Brain microvascular endothelial cell (primary cell): Measurements from ENCODE around the gene PARD3.

Experiments
- DNase-seq: peaks from one replicate; pipeline ENCODE4 v3.0.0-alpha.2; 2020
- H3K27ac ChIP-seq: fragments of 250-450 bp; sonication (Bioruptor Pico); 2 replicates; pipeline ENCODE4 v1.5.1; 2020; ENCODE audit warnings: mild to moderate bottlenecking, moderate library complexity
- H3K27me3 ChIP-seq: fragments of 250-450 bp; sonication (Bioruptor Pico); replicated peaks from 2 replicates; pipeline ENCODE4 v1.5.1; 2020; ENCODE audit warnings: mild to moderate bottlenecking
- H3K36me3 ChIP-seq: fragments of 250-450 bp; sonication (Bioruptor Pico); replicated peaks from 2 replicates; pipeline ENCODE4 v1.5.1; 2020; ENCODE audit warnings: mild to moderate bottlenecking
- H3K4me3 ChIP-seq: 2 replicates; pipeline ENCODE4 v1.5.1; 2011; ENCODE audit warnings: low read depth, mild to moderate bottlenecking, control low read depth, low read length, moderate library complexity
- in situ Hi-C: cut with HindIII; loops from 2 replicates; pipeline ENCODE4 v1.10.0; 2017; ENCODE audit warnings: low sequenced_read_pairs, low pct_ligation_motif_present
- TF ChIP-seq, protein P1 (sequence below): IDR thresholded peaks from 2 replicates; pipeline ENCODE4 v1.5.1; 2011; ENCODE audit warnings: low read depth, mild to moderate bottlenecking, moderate library complexity, low read length, control low read depth, inconsistent platforms; ENCODE audit errors: missing control alignments

The PARD3 gene

GRCh38 chr10:34547695-34548094, 267.4 kb downstream of the PARD3 start:
- in situ Hi-C loops, result no loop called here
- H3K27ac ChIP-seq, result no peak overlapping the region
- no peaks in the 10 kb centered on the region for H3K27me3 ChIP-seq
- TF ChIP-seq, protein P1, sequence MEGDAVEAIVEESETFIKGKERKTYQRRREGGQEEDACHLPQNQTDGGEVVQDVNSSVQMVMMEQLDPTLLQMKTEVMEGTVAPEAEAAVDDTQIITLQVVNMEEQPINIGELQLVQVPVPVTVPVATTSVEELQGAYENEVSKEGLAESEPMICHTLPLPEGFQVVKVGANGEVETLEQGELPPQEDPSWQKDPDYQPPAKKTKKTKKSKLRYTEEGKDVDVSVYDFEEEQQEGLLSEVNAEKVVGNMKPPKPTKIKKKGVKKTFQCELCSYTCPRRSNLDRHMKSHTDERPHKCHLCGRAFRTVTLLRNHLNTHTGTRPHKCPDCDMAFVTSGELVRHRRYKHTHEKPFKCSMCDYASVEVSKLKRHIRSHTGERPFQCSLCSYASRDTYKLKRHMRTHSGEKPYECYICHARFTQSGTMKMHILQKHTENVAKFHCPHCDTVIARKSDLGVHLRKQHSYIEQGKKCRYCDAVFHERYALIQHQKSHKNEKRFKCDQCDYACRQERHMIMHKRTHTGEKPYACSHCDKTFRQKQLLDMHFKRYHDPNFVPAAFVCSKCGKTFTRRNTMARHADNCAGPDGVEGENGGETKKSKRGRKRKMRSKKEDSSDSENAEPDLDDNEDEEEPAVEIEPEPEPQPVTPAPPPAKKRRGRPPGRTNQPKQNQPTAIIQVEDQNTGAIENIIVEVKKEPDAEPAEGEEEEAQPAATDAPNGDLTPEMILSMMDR, result no peak
- no peak for DNase-seq
- H3K36me3 ChIP-seq, result no peaks in the 10 kb centered on the region
- no peak overlapping the region for H3K4me3 ChIP-seq

DNA sequence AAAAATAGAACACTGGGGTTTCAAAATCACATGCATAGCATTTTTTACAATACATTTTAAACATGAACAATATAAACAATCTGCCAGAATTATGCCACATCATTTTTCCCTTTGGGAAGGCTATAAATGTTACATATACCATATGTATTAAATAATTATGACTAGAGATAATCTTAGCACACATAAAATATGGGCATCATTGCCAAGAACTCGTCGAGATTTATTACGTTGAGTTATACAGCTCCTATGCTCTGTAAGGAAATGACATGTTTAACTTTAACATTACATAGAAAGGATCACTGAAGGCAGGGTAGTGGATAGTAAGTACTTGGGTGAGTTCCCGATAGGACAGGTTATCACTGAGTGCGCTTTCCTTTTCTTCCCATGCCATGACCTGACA, 267.8 kb downstream of the PARD3 start:
- in situ Hi-C loops, result no loop called here
- Histone ChIP-seq H3K36me3 (no peaks in the 10 kb centered on the region), H3K27ac (no peak overlapping the region), H3K27me3 (no peaks in the 10 kb centered on the region), H3K4me3 (no peak overlapping the region)
- TF ChIP-seq, protein P1, result no peak
- no peak for DNase-seq

DNA sequence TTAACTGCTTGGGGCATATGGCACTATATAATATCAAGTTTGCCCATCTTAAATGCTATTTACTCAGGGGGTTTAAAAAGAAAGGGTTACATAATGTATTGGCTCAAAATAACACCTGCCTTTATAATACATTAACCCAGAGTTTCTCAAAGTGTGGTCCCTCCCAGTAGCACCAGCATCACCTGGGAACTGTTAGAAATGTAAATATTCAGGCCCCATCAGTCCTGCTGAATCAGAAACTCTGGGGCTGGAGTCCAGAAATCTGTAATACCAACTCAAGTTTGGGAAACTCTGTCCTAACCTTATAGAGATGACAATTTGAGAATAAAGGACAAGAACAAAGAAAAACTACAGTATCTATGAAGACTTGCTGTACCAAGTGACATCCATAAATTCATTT, 270.7 kb downstream of the PARD3 start:
- DNase-seq, result no peak
- in situ Hi-C loops, result no loop called here
- Histone ChIP-seq H3K36me3 (no peaks in the 10 kb centered on the region), H3K4me3 (no peak overlapping the region), H3K27me3 (no peaks in the 10 kb centered on the region), H3K27ac (no peak overlapping the region)
- TF ChIP-seq, protein P1, result no peak

GRCh38 chr10:34543716-34544115, 271.4 kb downstream of the PARD3 start:
- H3K4me3 ChIP-seq, result no peak overlapping the region
- H3K36me3 ChIP-seq, result no peaks in the 10 kb centered on the region
- H3K27me3 ChIP-seq, result no peaks in the 10 kb centered on the region
- TF ChIP-seq, protein P1, result no peak
- no peak overlapping the region for H3K27ac ChIP-seq
- in situ Hi-C loops, result no loop called here
- no peak for DNase-seq

DNA sequence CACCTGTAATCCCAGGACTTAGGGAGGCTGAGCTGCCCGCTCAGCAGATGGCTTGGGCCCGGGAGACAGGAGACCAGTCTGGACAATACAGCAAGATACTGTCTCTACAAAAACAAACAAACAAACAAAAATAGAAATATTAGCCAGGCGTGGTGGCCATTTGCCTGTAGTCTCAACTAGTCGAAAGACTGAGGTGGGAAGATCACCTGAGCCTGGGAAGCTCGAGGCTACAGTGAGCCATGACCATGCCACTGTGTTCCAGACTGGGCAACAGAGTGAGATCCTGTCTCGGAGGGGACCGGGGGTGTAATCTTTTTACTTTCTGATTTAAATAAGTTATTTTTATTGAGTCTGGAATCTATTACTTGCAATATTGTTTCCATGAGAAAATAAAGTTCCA, 274.6 kb downstream of the PARD3 start:
- Histone ChIP-seq H3K27ac (no peak overlapping the region), H3K36me3 (no peaks in the 10 kb centered on the region), H3K27me3 (no peaks in the 10 kb centered on the region), H3K4me3 (no peak overlapping the region)
- no peak for DNase-seq
- TF ChIP-seq, protein P1, result no peak
- in situ Hi-C loops, result no loop called here

DNA sequence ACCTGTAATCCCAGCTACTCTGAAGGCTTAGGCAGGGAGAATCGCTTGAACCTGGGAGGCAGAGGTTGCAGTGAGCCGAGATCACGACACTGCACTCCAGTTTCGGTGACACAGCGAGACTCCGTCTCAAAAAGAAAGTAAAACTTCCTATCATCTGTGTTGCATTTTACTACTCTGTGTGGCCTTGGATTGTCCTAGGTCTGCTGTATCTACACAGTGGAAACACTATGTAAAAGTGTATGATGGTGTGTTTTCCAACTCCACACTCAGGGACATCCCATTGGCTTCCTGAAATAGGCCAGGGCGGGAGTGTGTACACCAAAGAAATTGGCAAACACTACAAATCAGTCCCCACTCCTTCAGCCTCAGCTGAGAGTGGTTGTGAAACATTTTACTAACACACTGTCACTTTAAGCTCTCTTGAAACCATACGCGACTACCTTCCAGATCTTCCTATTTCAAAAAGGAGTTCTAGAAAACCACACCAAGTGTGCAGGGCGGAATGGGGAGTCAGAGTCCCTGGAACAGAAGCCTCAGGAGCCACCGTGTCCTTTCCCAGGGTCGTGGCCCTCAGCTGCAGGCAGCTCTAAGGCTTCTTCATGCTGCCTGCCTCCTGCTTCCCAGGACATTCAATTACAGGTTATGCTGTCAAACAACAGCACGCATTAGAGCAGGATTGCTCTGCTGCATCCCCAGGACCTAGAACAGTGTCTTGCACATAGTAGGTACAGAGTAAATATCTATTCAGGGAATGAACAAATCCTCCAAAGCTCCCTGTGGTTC, 275.4 kb downstream of the PARD3 start:
- H3K36me3 ChIP-seq, result no peaks in the 10 kb centered on the region
- peak overlapping the region; percentile 3 for H3K4me3 ChIP-seq
- H3K27me3 ChIP-seq, result no peaks in the 10 kb centered on the region
- DNase-seq, result peak; percentile 19
- TF ChIP-seq, protein P1, result no peak
- peak overlapping the region; percentile 41 for H3K27ac ChIP-seq
- in situ Hi-C loops, result no loop called here
